GM19025 (cell line): ENCODE data around the gene RBCK1.

Source experiments
- ATAC-seq: cut with Tn5 transposase; IDR thresholded peaks from one replicate; pipeline ENCODE4 v1.9.1; 2021; ENCODE audit warnings: mild to moderate bottlenecking, low read depth, moderate library complexity; ENCODE audit not compliant: unreplicated experiment

The RBCK1 gene

GRCh38 chr20:415820-416322 is 7.8 kb downstream of the RBCK1 start:
- no peak for ATAC-seq

GRCh38 chr20:416950-417800 is 9.1 kb downstream of the RBCK1 start:
- ATAC-seq = no peak

- no peak for ATAC-seq
These were observed 9.8 kb downstream of the RBCK1 start for GRCh38 chr20:417801-418342.

GRCh38 chr20:418858-419365 is 10.8 kb downstream of the RBCK1 start:
- ATAC-seq = no peak

- no peak for ATAC-seq
These were observed 11.6 kb downstream of the RBCK1 start for GRCh38 chr20:419556-420165.

- ATAC-seq = no peak
These were observed 12.1 kb downstream of the RBCK1 start for GRCh38 chr20:420166-420620.

- no peak for ATAC-seq
These were observed 12.8 kb downstream of the RBCK1 start for GRCh38 chr20:420721-421574.

GRCh38 chr20:421685-422250 is 13.7 kb downstream of the RBCK1 start:
- no peak for ATAC-seq

- ATAC-seq = no peak
These were observed 18.5 kb downstream of the RBCK1 start for GRCh38 chr20:426566-426965.

- ATAC-seq = no peak
These were observed 19.3 kb downstream of the RBCK1 start for GRCh38 chr20:427401-427800.

- no peak for ATAC-seq
These were observed 20.0 kb downstream of the RBCK1 start for GRCh38 chr20:427849-428657.

- no peak for ATAC-seq
These were observed 20.6 kb downstream of the RBCK1 start for GRCh38 chr20:428658-429200.

GRCh38 chr20:430091-430999 is 22.2 kb downstream of the RBCK1 start:
- ATAC-seq = no peak

GRCh38 chr20:431012-431904 is 23.2 kb downstream of the RBCK1 start:
- ATAC-seq = no peak

GRCh38 chr20:432208-432607 is 24.1 kb downstream of the RBCK1 start:
- no peak for ATAC-seq

GRCh38 chr20:432677-433299 is 24.7 kb downstream of the RBCK1 start:
- ATAC-seq = no peak
